Measurements from ENCODE around the gene ARHGEF4.

DNA sequence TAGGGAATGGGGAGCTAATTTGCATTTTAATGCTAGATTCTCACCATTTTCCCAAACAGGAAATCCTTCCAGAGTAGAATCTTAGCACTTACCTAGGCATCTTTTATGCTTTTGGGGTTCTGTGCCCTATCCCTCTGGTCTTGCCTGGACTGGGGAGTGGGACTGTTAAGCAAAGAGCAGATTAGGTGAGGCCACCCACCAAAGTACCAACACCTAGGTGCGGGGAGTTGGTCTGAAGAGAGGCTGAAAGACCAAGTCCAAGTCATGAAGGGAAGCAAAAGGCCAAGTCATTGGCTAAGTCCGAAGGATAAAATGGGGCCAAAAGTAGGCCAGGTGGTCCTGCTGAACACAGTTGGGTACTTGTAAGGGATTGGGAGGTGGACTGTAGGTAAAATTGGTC lies 169.8 kb downstream of the ARHGEF4 start:
- TF ChIP-seq HDGF (IDR thresholded peaks at IDR 0.05; ENCODE audit: borderline replicate concordance) (no peak), PKNOX1 (IDR thresholded peaks at IDR 0.05) (no peak), FOXA1 (IDR thresholded peaks at IDR 0.05) (no peak), SUZ12 (IDR thresholded peaks at IDR 0.05) (no peak), TARDBP (IDR thresholded peaks at IDR 0.05) (no peak), L3MBTL2 (conservative IDR thresholded peaks at IDR 0.05) (no peak), FOXM1 (IDR thresholded peaks at IDR 0.05; ENCODE audit: borderline replicate concordance) (no peak), ARNT (IDR thresholded peaks at IDR 0.05) (no peak), SP1 (IDR thresholded peaks at IDR 0.05) (no peak), BHLHE40 (IDR thresholded peaks at IDR 0.05; ENCODE audit: borderline replicate concordance) (no peak), ELF4 (IDR thresholded peaks at IDR 0.05) (no peak), NFRKB (IDR thresholded peaks at IDR 0.05) (no peak), CTBP1 (IDR thresholded peaks at IDR 0.05; ENCODE audit: borderline replicate concordance) (no peak), ZNF384 (IDR thresholded peaks at IDR 0.05) (no peak)

Measured in HEK293T (cell line).